ENCODE measurements around the gene MNT.
A peak's percentile ranks its signal among the peaks of the same experiment; 100 is the strongest.

Gene MNT

DNA sequence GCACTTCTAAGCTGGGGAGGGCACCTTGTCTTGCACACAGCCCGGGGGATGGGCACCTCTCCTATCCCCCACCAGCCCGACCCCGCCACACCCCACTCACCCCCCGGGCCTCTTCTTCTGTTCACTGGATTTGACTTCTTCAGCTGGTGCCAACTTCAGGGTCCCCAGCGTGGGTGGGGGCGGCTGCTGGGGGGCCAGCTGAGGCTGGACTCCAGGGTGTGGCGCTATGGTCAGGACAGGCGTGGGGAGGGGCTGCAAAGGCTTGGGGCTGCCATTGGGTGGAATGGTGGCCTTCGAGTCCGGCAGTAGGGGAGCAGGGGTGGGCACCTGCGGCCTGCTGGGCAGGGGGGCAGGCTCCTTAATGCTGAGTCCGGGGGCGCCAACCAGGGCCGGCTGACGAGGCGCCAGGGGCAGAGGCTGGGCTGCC is 6.1 kb downstream of the MNT start:
- DNase-seq = no peak

DNA sequence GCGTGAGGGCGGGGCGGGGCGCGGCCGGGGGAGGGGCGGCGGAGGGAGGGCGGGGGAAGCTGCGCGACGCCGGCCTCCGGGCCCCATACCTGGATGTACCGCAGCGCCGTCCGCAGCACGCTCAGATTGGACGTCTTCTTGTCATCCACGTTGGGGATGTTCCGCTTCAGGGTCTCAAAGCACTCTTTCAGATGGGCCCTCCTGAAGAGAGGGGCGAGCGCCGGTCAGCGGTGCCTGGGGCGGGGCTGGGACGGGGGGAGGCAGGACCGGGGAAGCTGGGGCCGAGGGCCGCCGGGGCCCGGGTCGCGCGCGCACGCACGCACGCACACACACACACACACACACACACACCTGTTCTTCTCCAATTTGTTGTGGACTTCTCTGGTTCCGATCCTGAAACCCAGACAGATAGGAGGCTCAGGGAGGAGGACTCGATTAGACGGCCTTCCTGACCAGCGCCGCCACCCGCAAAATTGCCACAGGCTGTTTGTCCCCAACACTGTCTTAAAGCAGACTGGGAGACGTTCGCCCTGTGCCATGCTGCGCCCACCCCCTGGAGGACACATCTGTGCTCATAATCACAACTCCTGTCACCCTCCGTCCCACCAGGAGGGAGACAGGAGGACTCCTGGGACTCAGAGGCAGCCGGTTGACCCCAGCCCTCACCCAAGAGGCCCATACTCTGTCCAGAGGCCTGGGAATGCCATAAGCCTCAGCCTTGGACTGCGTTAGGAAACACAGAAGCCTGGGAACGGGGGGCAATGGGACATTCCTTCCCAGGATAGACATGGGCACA is 6.7 kb downstream of the MNT start:
- no peak for DNase-seq

DNA sequence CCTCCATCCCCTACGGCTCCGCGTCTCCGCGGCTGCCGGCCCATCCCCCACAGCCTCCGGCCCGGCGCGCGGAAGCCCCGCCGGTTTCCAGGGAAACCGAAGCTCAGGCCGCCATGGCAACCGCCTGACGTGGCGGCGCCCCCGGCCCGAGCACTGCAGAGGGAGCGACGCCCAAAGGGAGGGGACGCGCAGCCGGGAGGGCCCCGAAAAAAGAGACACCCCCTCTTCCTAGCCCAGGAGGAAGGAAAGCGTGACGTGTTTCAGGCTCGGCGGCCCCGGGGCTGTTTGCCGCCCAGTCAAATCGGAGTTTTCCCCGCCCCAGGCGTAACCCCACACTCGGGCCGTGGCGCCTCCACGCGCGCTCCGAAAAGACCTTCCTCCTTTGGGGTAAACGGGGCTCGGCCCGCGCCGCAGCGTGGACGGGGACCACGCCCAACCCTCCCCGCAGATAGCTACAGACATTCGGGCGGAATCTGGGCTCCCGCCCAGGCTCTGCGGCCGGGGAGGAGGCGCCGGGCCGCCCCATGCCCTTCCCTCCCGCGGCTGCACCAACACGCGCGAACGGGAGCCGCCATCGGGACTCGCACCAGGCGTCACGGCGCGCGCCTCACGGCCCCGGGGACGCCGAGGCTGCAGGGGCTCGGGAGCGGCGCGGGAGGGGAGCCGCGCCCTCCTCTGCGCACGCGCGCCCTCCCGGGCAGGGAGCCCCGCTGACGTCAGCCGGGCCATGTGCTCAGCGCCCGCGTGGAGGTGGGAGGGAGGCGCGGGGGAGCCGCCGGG is 7.5 kb downstream of the MNT start:
- peak; percentile 90 for DNase-seq

GRCh38 chr17:2392252-2393173 is 8.3 kb downstream of the MNT start:
- DNase-seq = peak; percentile 96

- no peak for DNase-seq
These were observed 9.1 kb downstream of the MNT start for GRCh38 chr17:2391597-2392251.

DNA sequence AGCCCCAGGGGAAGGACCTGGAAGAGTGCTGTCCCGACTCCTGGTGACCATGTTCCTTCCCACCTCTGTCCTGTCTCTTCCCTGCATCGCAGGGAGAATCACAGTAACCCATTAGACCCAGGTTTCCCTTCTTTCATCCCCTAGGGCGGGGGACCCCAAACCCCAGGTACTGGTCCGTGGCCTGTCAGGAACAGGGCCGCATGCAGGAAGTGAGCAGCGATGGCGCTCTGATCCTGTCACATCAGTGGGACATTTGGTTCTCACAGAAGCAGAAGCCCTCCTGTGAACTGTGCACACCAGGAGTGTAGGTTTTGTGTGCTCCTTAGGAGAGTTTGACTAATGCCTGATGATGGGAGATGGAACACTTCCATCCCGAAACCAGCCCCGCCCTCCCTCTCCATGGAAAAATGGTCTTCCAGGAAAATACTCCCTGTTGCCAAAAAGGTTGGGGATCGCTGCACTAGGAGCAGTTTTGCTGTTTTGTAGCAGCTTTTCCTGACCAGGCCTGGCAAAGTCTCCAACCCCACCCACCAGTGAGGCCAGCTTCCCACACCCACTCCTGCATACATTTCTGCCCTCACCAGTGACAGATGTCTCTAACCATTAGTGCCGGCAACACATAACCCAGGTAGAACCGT is 10.5 kb downstream of the MNT start:
- DNase-seq = no peak

DNA sequence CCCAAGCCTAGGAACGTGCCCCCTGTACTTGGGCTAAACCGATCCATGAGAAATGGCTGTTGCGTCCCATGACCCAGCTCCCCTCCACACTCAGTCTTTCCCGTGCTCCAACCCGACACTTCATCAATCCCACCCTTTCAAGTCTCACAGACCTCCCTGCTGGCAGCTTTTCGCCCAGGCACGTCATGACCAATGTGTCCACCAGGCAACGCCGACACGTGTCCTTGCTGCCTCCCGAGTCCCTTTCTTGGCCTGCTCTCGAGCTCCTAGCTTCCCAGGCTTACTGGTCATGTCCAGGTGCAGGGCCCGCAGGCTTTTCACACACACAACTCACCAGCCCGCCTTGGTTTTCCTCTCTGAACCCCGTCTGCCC is 12.2 kb downstream of the MNT start:
- DNase-seq = no peak

DNA sequence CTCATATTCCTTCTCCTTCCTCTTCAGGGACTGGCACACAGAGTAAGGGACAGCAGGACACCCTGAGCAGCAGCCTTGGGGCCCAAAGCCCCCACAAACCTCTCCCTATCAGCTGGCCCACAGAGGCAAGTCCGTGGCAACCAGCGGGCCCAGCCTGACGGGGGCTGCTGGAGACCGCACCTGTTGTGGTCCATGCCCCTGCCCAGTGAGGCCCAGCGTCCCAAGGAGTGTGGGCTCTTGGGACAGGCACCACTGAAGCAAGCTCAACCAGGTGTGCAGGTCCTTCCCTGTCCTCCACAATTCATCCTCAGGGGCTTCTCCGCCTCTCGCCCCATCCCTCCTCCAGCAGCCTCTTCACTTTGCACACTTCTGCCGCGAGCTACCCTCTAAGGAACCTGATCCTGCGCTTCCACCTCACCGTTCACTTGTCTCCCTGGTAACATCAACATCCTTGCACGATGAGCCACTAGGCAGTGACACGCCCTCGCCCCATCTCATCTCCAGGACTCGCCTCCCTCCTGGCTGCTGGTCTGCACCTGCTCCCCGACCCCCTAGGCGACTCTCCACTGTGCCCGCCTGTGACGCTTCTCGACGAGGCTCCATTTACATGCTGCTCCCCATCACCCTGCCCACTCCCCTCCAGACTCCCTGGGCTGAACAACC is 12.7 kb downstream of the MNT start:
- no peak for DNase-seq

DNA sequence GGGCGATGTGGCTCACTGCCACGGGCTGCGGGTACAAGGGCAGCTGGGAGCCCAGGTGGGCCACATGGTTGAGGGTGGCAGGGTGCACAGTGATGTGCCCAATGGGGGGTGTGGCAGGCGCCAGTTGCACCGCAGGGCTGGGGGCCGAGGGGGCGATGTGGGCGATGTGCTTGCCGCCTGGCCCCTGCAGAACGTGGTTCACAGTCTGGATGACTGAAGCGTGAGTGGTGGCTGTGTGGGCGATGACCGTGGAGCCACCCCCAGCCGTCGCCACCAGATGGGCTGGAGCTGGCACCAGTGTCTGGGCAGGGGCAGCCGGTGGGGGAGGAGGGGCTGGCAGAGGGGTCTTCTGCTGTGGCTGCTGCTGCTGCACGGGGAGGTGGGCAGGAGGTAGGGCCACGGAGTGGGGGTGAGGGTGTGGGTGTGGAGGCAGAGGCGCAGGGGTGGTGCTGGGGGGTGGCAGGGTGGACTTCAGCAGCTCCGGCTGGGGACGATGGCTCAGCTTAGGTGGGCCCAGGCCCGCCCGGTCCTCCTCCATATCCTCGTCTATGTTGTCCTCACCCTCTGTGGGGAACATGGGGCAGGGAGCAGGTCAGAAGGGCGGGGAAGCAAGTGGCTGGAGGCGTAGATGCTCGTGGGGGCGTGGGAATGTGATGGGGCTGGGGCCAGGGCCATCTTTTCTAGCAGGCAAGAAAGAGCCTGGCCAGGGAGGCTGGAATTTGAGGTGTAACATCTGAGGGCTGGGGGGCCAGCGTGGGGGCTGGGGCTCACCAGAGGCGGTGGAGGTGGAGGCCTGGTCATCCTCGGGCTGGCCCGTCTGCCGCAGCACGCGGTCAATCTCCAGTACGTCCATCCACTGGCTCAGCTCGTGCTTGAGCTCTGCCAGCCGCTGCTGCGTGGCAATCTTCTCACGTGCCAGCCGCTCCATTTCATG is 13.5 kb downstream of the MNT start:
- no peak for DNase-seq

DNA sequence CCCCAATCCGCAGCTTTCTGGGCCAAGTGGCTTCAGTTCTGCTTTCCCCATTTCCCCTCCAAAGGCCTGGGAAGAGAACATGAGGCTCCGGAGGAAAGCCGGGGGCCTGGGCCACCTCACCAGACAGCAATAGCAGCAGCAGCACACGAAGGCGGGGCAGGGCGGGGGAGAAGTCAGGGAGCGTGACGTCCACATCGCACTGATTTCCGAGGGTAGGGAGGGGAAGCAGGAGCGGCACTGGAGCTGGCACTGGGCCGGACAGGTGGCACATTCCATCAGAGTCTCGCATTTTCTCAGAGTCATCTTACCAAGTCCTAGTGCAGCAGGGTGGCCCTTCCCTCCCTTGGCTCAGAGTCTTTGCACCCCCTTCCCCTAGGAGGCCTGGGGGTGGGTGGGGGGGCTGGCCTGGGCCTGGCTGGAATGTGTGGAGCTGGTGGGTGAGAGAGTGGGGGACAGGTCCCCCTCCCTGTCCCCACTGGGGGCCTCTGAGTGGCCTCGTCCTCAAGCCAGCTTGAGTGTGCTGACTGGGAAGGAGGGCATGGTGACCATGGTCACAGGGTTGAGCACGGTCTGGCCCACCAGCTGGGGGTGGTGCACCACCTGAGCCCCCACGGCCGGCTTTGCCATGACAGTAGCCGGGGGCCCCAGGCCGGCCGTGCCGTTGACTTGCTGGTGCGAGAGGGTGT is 14.3 kb downstream of the MNT start:
- DNase-seq = no peak

GRCh38 chr17:2385240-2386210 is 15.3 kb downstream of the MNT start:
- no peak for DNase-seq

DNA sequence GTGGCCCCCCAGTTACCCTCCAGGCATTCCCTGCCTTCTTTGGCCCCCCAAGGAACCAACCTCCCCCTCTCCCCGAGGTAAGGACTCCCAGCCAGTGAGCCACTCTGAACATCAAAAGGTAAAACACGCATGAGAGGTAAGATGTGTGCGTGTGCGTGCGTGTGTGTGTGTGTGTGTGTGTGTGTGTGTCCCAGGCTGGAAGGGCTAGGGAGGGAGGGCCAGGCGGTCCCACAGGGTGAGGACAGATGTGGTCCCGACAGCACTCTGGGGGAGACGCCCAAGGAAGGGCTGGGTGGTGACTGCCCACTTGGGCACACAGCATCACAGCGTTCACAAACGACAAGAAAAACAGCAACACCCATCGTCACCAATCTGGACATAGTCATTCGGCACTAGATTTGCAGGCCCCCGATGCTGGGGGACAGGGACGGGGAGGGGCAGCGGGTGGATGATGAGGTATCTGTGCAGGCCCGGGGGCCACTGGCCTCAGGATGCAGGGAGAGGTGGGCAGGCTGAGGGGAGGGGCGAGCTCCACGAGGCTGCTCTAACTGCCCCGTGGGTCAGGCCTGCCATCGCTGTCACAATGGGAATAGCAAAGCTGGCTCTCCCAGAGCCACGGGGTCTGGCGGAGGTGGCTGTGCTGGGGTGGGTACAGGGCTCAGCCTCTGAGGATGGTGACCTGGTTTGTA is 16.3 kb downstream of the MNT start:
- DNase-seq = no peak

- no peak for DNase-seq
These were observed 17.2 kb downstream of the MNT start for GRCh38 chr17:2383628-2384167.

DNA sequence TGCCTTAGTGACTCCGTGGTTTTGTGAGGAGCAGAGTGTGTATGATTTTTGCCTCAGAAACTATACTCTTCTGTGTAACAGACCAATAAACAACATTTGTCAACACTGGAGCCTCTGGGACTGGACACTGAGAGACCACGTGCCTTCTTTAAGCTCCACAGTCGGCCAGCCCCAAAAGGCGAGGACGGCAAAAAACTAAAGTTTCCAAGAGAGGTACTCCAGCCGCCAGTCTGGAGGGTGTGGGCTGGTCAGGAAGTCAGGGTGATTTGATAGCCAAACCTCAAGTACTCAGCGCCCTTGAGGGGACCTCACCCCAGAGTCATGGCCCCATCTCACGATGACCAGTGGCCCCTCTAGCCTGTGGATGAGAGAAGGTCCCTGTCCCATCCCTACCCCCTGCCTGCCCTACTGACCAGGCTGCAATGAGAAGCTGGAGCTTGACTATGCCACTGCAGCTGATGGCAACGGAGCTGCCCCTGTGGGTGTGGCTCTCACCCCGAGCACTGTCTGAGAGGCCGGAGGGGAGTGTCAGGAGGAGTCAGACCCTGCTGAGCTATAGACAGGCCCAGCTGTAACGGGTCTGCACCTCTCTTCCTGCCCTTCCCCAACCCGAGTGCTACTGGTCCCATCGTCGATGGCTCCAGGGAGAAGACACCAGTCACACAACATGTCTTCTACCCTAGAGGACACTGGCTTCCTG is 19.8 kb downstream of the MNT start:
- no peak for DNase-seq

DNA sequence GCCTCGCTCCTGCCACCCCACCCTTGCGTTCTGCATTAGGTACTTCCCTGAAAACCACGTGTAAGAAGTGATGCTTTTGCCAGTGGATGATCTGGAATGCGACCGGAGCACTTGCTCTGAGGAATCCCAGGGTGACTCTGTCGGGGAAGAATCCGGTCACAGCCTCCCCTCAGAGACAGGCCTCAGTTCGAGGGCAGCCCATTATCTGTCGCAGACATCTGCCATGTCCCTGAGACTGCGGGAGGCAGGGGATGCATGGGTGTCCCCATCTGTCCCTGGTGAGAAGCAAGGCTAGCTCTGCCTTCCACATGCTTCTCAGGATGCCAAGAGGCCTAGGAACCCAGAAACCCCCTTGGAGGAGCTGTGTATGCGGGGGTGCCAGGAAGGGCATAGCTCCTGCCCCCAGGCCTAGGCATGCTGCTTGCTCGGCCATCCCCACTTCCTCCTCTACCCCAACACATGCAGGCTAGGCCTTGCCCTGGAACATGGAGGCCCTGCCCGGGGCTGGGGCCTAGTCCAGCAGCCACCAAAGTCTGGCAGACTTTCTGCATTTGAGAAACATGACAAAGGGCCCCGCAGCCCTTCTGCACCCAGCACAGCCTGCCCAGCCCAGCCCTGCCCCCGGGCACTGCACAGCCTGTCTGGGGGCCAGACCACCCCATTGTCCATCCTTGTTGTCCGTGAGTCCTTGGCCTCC is 20.5 kb downstream of the MNT start:
- DNase-seq = no peak

- DNase-seq = no peak
These were observed 21.2 kb downstream of the MNT start for GRCh38 chr17:2379489-2380225.

All from fibroblast of skin of right quadriceps (primary cell).